Measurements from ENCODE around the gene MARCHF3.
"Not testable (repeated sequence)": the region's sequence is repeated elsewhere in the genome, so short reads cannot be mapped to it uniquely, and the experiment has no call there.

Gene MARCHF3

GRCh38 chr5:126914801-126915436, 115.4 kb downstream of the MARCHF3 start:
- no peak for DNase-seq

- DNase-seq: no peak
These were observed 117.7 kb downstream of the MARCHF3 start for GRCh38 chr5:126912616-126913200.

GRCh38 chr5:126911986-126912385, 118.4 kb downstream of the MARCHF3 start:
- DNase-seq: no peak

- no peak for DNase-seq
These were observed 120.5 kb downstream of the MARCHF3 start for GRCh38 chr5:126909856-126910255.

GRCh38 chr5:126904407-126904806, 126.0 kb downstream of the MARCHF3 start:
- not testable (repeated sequence) for DNase-seq

DNA sequence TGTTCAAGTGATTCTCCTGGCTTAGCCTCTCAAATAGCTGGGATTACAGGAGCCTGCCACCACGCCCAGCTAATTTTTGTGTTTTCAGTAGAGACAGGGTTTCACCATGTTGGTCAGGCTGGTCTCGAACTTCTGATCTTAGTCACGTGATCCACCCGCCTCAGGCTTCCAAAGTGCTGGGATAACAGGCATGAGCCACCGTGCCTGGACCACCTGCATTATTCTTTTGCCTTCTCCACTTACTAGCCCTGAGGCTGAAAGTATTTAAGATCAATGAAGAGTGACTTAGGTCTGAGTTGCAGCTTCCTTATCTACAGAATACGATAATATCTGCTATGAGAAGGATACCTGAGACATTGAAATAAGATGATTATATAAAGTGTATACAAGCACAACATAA, 129.6 kb downstream of the MARCHF3 start:
- no peak for DNase-seq

DNA sequence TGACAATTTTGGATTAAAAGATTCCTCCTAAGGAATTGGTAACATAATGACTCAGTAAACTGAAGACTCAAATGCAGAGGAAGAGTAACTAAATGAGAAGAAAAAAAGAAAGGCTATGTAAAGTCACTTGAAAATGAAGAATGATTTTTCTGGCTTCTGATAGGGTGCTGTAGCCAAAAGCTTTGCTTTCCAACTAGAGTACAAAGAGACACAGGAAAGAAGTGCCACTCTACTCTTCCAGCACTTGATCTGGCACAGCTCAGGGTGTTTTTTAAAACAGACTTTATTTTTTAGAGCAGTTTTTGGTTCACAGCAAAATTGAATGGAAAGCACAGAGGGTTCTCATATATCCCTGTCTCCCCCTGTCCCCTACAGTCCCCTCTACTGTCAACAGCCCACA, 130.9 kb downstream of the MARCHF3 start:
- no peak for DNase-seq

DNA sequence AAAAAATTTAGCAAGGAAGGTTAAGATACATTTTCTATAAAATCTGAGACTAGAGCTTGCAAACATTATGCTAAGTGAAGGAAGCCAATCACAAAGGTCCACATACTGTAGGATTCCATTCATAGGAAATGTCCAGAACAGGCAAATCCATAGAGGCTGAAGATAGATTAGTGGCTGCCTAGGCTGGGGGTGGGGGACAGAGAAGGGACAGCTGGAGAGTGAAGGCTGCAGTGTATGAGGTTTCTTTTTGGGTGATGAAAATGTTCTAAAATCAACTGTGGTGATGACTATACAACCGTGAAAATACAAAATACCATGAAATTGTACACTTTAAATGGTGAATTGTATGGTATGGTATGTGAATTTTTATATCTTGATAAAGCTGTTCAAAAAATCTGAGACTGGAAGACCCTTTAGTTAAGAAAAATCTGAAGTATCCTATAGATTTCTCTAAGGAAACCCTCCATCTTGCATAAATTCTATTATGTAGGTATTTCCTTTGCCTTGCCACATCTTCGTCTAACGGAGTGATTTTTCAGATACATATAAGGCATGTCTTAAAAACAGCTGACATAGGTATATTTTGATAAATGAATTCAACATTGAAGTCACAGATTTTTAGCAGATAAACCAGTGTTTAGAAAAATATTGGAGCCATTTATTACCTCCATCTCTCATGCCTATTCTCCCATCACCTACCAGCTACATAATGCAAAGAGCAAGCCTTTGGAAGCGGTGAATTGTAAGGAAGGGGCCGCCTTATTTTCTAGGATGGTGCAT, 132.3 kb downstream of the MARCHF3 start:
- no peak for DNase-seq

GRCh38 chr5:126896170-126896702, 134.1 kb downstream of the MARCHF3 start:
- no peak for DNase-seq

GRCh38 chr5:126895712-126896111, 134.6 kb downstream of the MARCHF3 start:
- not testable (repeated sequence) for DNase-seq

DNA sequence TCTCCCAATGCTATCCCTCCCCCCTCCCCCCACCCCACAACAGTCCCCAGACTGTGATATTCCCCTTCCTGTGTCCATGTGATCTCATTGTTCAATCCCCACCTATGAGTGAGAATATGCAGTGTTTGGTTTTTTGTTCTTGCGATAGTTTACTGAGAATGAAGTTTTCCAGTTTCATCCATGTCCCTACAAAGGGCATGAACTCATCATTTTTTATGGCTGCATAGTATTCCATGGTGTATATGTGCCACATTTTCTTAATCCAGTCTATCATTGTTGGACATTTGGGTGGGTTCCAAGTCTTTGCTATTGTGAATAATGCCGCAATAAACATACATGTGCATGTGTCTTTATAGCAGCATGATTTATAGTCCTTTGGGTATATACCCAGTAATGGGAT, 139.9 kb downstream of the MARCHF3 start:
- not testable (repeated sequence) for DNase-seq

GRCh38 chr5:126888175-126888574, 142.2 kb downstream of the MARCHF3 start:
- no peak for DNase-seq

- DNase-seq: no peak
These were observed 146.0 kb downstream of the MARCHF3 start for GRCh38 chr5:126884269-126884819.

GRCh38 chr5:126883564-126884245, 146.7 kb downstream of the MARCHF3 start:
- no peak for DNase-seq

DNA sequence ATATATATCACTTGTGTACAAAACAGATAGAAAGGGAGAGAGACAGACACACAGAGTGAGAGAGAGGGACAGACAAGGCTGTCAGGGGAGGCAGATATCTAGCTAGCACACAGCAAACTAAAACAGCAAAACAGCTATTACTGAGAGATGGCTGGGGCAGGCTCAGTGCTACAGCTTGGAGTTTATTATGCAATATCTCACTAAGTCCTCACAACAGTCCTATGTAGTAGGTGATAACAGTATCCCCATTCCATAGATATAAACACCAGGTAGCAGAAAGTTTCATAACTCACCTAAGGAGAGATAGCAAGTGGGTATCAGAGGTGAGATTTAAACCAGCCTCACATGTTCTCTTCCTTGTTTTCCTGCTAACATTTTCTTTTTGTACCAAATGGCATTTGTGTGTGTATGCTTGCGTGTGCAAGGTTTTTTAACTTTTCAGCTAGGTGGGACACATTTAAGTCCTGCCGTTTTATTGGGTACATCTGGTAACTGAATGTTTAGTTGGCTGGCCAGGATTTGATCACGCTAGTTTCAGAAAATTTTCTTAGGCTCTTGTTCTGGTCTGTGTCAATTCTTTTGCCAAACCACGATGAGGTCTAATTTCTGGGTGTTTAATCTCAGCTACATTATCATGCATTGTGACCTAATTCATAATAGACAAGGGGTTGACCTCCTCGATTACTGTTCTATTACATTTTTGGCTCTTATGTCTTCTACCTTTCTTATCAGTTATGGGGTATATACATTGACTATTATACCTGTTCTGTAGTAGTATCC, 148.3 kb downstream of the MARCHF3 start:
- no peak for DNase-seq

GRCh38 chr5:126878634-126879033, 151.7 kb downstream of the MARCHF3 start:
- DNase-seq: no peak

GRCh38 chr5:126878085-126878484, 152.3 kb downstream of the MARCHF3 start:
- DNase-seq: no peak

DNA sequence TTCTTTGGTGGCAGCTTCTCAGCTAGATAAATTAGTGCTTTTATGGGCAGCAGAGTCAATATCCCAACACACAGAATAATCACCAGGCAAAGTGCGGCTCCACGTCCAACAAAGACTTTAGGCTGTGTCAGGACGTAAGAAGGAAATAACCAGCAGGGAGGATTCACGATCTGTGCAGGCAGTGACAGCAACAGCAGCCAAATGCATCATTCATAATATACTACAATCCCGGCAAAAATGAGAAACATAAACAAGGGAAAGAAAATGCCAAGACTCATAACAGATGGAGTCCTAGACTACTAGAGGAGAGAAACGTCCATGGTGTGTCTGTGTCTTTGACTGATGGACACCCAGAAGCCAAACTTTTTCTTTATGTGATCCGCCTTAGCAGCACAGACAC, 152.8 kb downstream of the MARCHF3 start:
- DNase-seq: no peak

DNA sequence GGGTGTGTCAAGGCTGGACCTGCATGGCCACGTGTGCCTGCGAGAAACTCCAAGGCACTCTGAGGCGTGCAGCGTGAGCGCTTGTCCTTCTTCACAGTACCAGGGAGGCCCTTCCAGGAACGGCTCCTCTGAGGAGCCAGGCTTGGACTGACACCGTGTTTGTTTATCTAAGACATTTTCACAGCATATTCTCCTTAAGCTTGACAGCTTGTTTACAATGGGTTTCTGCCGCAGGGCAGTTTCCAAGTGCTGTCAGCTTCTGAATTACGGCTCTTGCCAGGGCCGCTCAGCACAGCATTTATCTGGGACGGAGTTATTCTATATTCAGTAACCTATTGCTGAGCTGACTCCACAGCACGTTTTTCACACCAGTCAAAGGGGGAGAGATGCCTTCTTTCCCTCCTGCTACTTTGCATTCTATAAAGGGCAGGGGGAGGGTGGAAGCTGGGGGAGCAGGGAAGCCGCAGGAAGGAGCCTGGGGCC, 155.0 kb downstream of the MARCHF3 start:
- no peak for DNase-seq

- no peak for DNase-seq
These were observed 157.6 kb downstream of the MARCHF3 start for GRCh38 chr5:126872561-126873354.

GRCh38 chr5:126871441-126871840, 158.9 kb downstream of the MARCHF3 start:
- no peak for DNase-seq

All from central memory CD4-positive, alpha-beta T cell (primary cell).